GM21528 (cell line): ENCODE results near the gene AKR1C8.
"Not testable (repeated sequence)": the region's sequence is repeated elsewhere in the genome, so short reads cannot be mapped to it uniquely, and the experiment has no call there.

Experiments used
- ATAC-seq: cut with Tn5 transposase; IDR thresholded peaks from one replicate; pipeline ENCODE4 v1.9.1; 2021; ENCODE audit warnings: mild to moderate bottlenecking, moderate library complexity; ENCODE audit not compliant: unreplicated experiment, low FRiP score

Gene AKR1C8

GRCh38 chr10:5175581-5175980 is 9.4 kb downstream of the AKR1C8 start:
- ATAC-seq: not testable (repeated sequence)

DNA sequence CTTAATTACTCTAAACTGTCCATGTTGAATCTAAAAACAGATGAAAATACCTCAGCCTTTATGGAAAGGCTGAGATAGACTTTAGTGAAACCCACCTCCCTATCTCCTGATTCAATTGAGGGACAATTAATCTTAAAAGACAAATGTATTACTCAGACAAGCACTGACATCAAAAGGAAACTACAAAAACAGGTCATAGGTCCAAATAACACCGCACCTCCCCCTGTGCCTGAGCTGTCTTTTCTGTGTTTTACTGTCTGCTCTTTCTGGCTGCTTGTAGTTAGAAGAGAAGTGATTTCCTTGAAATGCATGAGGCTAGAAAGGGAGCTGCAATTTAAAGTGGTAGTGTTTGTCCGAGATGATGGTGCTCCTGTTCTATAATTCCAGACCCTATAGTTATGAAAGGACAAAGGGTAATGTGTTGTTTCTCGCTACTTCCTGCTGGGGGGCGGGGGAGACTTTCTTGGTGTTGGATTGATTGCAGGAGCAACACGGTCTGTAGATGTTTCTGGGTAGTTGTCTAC is 16.0 kb downstream of the AKR1C8 start:
- no peak for ATAC-seq

GRCh38 chr10:5165738-5166137 is 19.2 kb downstream of the AKR1C8 start:
- no peak for ATAC-seq

DNA sequence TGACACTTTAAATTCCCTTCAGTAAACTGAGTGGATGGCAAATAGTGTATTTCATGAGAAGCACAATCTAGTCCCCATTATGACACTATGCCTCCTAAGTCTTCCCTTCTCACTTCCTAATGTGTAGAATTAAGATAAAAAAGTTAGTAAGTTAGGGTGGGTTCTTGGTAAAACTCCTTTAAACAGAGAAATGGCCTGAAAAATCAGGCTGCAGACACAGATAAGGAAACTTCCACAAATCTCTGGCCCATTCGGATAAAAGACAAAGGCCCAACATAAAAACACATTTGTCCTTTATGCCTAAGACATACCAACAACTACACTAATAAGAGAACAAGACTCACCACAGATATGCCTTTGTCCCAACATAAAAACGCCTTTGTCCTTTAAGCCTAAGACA is 21.5 kb downstream of the AKR1C8 start:
- ATAC-seq: no peak

DNA sequence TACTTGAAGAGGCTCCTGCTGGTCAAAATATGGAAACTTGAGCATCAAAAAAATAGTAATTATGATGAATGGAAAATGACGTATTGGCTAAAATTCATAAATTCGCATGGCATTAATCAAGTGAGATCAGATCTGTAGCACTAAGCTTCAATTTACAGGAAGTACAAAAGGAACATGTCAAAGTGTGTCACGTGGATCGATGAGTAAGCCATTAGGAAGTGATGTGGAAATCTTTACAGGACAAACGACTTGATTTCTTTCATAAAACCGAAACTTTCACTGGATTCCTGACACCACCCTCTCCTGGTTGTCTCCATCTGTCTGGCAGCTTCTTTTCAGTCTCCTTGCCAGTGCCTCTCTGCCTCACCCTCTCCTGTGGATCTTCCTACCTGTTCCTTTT is 25.8 kb downstream of the AKR1C8 start:
- no peak for ATAC-seq

- ATAC-seq: no peak
Measured at GRCh38 chr10:5157501-5157900, 27.4 kb downstream of the AKR1C8 start.

- ATAC-seq: no peak
Measured at GRCh38 chr10:5155951-5156350, 29.0 kb downstream of the AKR1C8 start.

GRCh38 chr10:5151076-5151475 is 33.9 kb downstream of the AKR1C8 start:
- no peak for ATAC-seq

DNA sequence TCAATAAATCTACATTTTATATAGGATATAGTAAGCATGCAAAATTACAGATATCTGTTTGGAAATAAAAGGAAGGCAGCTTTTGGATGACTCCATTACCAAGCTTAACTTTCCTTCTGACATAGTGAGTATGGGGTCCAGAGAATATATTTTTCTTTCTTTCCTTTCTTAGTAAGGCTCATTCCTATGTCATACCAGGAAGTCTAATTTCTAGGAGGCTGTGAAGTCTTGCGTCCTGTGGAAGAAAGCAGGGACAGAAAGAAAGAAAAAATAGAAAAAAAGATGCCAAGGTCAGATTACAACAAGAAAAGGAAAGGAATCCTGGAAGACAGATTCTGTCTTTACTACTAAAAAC is 36.3 kb downstream of the AKR1C8 start:
- no peak for ATAC-seq

DNA sequence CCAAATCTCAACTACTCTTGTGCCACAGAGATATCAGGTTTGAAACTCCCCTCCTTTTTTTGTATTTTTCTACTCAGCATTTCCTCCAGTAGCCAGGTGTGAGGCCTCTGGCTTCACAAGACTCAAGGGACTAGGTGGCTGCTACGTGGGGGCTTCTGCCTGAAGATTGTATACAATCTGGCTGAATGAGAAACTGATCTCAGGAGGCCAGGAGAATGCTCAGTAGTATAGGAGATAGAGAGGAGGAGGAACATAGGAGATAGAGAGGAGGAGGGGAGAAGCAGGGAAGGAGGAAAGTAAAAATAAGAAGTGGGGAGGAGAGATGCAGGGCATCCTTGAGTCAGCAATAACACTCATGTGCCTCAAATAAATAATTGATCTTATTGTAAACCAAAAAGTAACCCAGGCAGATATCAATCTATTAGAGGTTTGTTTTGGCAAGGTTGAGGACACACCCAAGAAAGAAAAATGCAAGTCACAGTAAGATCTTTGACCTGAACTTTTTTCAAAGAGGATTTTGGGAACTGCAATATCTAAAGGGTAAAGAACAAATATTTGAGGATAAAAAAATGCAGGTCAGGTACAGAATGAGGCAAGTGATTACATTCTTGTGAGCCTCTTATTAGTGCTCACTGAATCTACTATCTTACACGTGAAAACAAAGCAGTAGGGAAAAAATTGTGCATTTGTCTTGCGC is 36.8 kb downstream of the AKR1C8 start:
- no peak for ATAC-seq

DNA sequence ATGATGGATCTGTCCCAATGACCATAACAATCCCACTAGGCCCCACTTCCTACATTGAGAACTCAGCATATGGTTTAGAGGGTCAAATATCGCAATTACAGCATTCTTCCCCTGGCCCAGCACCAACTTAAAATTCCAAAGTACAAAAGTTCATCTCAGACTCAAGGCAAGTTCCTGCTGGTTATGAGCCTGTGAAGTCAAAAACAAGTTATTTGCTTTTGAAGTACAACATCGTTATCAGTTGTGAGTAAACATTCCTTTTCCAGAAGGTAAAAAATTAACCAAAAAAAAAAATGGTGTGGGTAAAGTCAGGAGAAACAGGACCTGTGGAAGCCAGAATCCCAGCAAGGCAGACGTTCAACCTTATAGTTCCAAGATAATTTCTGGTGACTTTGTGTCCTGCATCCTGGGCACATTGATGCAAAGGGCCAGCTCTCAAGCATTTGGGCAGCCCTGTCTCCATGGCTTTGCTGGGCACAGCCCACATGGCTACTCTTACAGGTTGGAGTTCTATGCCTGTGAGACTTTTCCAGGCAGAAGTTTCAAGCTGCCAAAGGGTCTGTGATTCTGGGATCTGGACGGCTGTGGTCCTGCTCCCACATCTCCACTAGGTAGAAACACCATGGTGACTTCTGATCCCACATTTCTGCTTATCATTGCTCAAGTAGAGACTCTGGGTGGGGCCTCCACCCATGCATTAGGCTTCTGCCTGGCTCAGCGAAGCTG is 37.5 kb downstream of the AKR1C8 start:
- no peak for ATAC-seq

DNA sequence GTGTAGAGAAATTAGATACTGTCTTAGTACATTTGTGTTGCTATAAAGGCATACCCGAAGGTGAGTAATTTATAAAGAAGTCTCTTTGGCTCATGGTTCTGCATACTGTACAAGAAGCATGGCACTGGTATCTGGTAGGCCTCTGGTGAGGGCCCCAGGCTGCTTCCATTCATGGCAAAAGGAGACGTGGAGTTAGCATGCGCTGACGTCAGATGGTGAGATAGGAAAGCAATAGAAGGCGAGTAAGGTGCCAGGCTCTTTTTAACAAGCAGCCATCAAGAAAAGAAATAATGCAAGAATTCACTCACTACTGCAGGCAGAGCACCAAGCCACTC is 38.1 kb downstream of the AKR1C8 start:
- ATAC-seq: no peak

DNA sequence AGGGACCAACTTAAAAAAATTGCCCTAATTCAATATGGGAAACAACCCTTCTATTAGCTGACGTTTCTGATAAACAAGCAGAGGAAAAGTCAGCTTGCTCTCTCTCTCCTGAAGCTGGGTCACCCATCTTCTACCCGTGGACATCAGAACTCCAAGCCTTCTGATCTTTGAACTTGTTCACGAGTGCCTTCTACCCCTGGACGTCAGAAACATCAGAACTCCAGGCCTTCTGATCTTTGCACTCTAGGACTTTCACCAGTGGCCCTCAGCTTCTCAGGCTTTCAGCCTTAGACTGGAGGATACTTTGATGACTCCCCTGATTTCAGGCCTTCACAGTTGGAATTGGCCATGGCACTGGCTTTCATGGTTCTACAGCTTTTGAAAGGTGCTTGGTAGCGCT is 41.8 kb downstream of the AKR1C8 start:
- ATAC-seq: no peak

- ATAC-seq: no peak
Measured at GRCh38 chr10:5142199-5142598, 42.8 kb downstream of the AKR1C8 start.

GRCh38 chr10:5137699-5138098 is 47.3 kb downstream of the AKR1C8 start:
- not testable (repeated sequence) for ATAC-seq

- ATAC-seq: no peak
Measured at GRCh38 chr10:5136468-5137087, 48.4 kb downstream of the AKR1C8 start.

GRCh38 chr10:5135581-5135980 is 49.4 kb downstream of the AKR1C8 start:
- ATAC-seq: no peak

DNA sequence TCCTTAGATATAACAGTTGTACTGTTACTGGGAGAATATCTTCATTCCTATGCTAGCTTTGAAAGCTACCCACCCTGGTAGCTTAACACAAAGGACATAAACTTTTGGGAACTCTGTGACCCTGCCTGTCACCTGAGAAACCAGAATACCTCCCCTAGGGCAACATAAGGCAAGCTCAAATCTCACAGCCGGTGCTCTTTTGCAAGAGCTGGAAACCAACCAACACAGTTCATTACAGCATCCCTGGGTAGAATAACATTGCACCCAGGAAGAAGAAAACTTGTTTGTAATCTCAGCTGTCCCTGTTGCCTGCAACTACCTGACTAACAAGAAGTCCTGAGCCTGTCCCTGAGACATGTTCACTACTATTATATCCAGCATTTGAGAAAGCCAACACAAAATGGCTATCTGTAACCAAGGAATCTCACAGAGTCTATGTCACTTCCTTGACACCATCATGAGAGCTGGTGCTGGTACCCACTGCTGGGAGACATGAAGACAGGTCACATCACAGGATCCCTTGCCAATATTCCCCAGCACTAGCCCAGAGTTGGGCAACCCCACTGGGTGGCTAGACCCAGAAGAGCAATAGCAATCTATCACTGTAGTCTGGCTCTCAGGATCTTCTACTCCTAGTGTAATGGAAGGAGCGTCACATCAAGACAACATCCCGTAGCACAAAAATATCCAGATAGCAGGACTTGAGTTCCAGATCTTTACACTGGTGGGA is 59.5 kb downstream of the AKR1C8 start:
- ATAC-seq: no peak

- ATAC-seq: no peak
Measured at GRCh38 chr10:5123886-5124285, 61.1 kb downstream of the AKR1C8 start.

DNA sequence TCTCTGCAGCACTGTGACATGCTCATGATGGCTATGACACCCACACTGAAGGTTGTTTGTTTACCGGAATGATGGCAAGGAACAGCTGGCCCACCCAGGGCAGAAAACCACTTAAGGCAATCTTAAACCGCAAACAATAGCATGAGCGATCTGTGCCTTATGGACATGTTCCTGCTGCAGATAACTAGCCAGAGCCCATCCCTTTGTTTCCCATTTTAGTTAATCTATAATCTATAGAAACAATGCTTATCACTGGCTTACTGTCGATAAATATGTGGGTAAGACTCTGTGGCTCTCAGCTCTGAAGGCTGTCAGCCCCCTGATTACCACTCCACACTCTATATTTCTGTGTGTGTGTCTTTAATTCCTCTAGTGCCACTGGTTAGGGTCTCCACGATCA is 65.0 kb downstream of the AKR1C8 start:
- ATAC-seq: not testable (repeated sequence)

- ATAC-seq: no peak
Measured at GRCh38 chr10:5117026-5117425, 67.9 kb downstream of the AKR1C8 start.
